ENCODE measurements around the gene SGCD. TPM values are rescaled to one million over a fixed set of nuclear protein-coding genes. Genes with fewer than 3 reads are reported as not detected.
A peak's percentile ranks its signal among the peaks of the same experiment; 100 is the strongest.

SGCD gene
- total RNA-seq, 1 donor from 2014 or later: 0.33 TPM

GRCh38 chr5:156802501-156802900 is 475.5 kb downstream of the SGCD start:
- no peak for DNase-seq (ENCODE audit: low read depth, low spot score)
- Mint-ChIP-seq H3K27ac (ENCODE audit: unreplicated experiment) (no peak overlapping the region), H3K4me1 (peaks cover 32% of the 10 kb centered on the region), H3K36me3 (ENCODE audit: low read depth) (no peaks in the 10 kb centered on the region), H3K4me3 (peak overlapping the region; percentile 14), H3K9me3 (no peaks in the 10 kb centered on the region), H3K27me3 (ENCODE audit: low read depth) (no peaks in the 10 kb centered on the region)
- TF ChIP-seq, protein P1, sequence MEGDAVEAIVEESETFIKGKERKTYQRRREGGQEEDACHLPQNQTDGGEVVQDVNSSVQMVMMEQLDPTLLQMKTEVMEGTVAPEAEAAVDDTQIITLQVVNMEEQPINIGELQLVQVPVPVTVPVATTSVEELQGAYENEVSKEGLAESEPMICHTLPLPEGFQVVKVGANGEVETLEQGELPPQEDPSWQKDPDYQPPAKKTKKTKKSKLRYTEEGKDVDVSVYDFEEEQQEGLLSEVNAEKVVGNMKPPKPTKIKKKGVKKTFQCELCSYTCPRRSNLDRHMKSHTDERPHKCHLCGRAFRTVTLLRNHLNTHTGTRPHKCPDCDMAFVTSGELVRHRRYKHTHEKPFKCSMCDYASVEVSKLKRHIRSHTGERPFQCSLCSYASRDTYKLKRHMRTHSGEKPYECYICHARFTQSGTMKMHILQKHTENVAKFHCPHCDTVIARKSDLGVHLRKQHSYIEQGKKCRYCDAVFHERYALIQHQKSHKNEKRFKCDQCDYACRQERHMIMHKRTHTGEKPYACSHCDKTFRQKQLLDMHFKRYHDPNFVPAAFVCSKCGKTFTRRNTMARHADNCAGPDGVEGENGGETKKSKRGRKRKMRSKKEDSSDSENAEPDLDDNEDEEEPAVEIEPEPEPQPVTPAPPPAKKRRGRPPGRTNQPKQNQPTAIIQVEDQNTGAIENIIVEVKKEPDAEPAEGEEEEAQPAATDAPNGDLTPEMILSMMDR (conservative IDR thresholded peaks at IDR 0.05): no peak

GRCh38 chr5:156803404-156803803 is 476.4 kb downstream of the SGCD start:
- Mint-ChIP-seq H3K9me3 (no peaks in the 10 kb centered on the region), H3K4me3 (no peak overlapping the region), H3K27ac (ENCODE audit: unreplicated experiment) (no peak overlapping the region), H3K36me3 (ENCODE audit: low read depth) (no peaks in the 10 kb centered on the region), H3K27me3 (ENCODE audit: low read depth) (no peaks in the 10 kb centered on the region), H3K4me1 (peaks cover 32% of the 10 kb centered on the region)
- TF ChIP-seq, protein P1 (conservative IDR thresholded peaks at IDR 0.05): no peak
- no peak for DNase-seq (ENCODE audit: low read depth, low spot score)

DNA sequence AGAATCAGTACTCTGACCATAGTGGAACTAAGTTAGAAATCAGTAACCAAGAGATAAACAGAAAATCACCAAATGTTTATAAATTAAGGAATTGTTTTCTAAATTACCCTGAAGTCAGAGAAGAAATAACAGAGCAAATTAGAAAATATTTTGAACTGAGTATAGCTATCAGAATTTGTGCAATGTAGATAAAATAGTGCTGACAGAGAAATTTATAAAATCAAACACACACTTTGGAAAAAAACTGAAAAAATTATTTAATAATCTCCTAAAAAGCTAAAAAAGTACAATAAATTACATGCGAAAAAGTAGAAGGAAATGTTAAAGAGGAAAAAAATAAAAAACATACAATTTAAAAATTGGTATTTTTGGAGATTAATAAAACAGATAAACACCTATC is 486.0 kb downstream of the SGCD start:
- H3K36me3 Mint-ChIP-seq (ENCODE audit: low read depth): no peaks in the 10 kb centered on the region
- DNase-seq (ENCODE audit: low read depth, low spot score): no peak
- H3K4me1 Mint-ChIP-seq: no peaks in the 10 kb centered on the region
- TF ChIP-seq, protein P1 (conservative IDR thresholded peaks at IDR 0.05): no peak
- H3K27me3 Mint-ChIP-seq (ENCODE audit: low read depth): no peaks in the 10 kb centered on the region
- no peak overlapping the region for H3K27ac Mint-ChIP-seq (ENCODE audit: unreplicated experiment)
- H3K4me3 Mint-ChIP-seq: no peak overlapping the region
- H3K9me3 Mint-ChIP-seq: peaks cover 4% of the 10 kb centered on the region

DNA sequence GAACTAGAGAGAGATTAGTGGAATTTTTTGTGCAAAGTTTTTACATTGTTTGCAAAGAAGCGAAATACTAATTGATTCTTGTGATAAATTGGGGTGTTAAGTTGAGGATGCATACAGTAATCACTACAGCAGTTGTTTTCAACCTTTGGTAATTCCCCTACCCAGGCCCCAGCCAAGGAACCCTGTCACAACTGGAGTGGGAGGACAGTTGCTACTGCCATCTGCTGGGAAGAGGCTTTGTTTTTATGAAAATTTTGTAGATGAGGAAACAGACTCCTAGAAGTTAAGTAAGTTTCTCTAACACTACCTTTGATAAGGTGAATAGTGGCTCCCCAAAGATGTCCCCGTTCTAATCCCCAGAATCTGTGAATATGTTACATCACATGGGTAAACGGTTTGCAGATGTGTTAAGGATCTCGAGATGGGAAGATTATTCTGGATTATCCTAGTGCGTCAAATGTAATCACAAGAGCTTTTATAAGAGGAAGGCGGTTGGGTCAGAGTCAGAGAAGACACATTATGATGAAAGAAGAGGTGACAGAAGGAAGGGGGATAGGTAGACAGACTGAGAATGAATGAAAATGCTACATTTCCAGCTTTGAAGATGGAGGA is 489.1 kb downstream of the SGCD start:
- no peak overlapping the region for H3K4me3 Mint-ChIP-seq
- no peaks in the 10 kb centered on the region for H3K27me3 Mint-ChIP-seq (ENCODE audit: low read depth)
- H3K9me3 Mint-ChIP-seq: no peaks in the 10 kb centered on the region
- TF ChIP-seq, protein P1 (conservative IDR thresholded peaks at IDR 0.05): peak; percentile 64
- no peaks in the 10 kb centered on the region for H3K4me1 Mint-ChIP-seq
- H3K27ac Mint-ChIP-seq (ENCODE audit: unreplicated experiment): no peak overlapping the region
- DNase-seq (ENCODE audit: low read depth, low spot score): peak; percentile 36
- no peaks in the 10 kb centered on the region for H3K36me3 Mint-ChIP-seq (ENCODE audit: low read depth)
